Measurements from ENCODE around the gene MAPKAPK2.

Gene MAPKAPK2

GRCh38 chr1:206654828-206655227, 29.9 kb upstream of the MAPKAPK2 start:
- TF ChIP-seq CTCF (IDR thresholded peaks at IDR 0.05; ENCODE audit: low read depth, low read length): no peak
- no peak overlapping the region for H3K4me3 ChIP-seq (ENCODE audit: low read depth, low read length)

GRCh38 chr1:206655471-206655882, 29.2 kb upstream of the MAPKAPK2 start:
- no peak for TF ChIP-seq CTCF (IDR thresholded peaks at IDR 0.05; ENCODE audit: low read depth, low read length)

GRCh38 chr1:206656936-206657335, 27.8 kb upstream of the MAPKAPK2 start:
- H3K4me3 ChIP-seq (ENCODE audit: low read depth, low read length): no peak overlapping the region
- TF ChIP-seq CTCF (IDR thresholded peaks at IDR 0.05; ENCODE audit: low read depth, low read length): no peak

More at GRCh38 chr1:206655471-206655882, 29.2 kb upstream of the MAPKAPK2 start:
- H3K4me3 ChIP-seq (ENCODE audit: low read depth, low read length): no peak overlapping the region

GRCh38 chr1:206657751-206658150, 27.0 kb upstream of the MAPKAPK2 start:
- TF ChIP-seq CTCF (IDR thresholded peaks at IDR 0.05; ENCODE audit: low read depth, low read length): no peak

GRCh38 chr1:206658264-206658980, 26.3 kb upstream of the MAPKAPK2 start:
- no peak overlapping the region for H3K4me3 ChIP-seq (ENCODE audit: low read depth, low read length)
- peak; percentile 85 for TF ChIP-seq CTCF (IDR thresholded peaks at IDR 0.05; ENCODE audit: low read depth, low read length)

More at GRCh38 chr1:206657751-206658150, 27.0 kb upstream of the MAPKAPK2 start:
- no peak overlapping the region for H3K4me3 ChIP-seq (ENCODE audit: low read depth, low read length)

- H3K4me3 ChIP-seq (ENCODE audit: low read depth, low read length): no peak overlapping the region
- no peak for TF ChIP-seq CTCF (IDR thresholded peaks at IDR 0.05; ENCODE audit: low read depth, low read length)
These were observed 25.8 kb upstream of the MAPKAPK2 start for GRCh38 chr1:206658981-206659273.

- H3K4me3 ChIP-seq (ENCODE audit: low read depth, low read length): no peak overlapping the region
- no peak for TF ChIP-seq CTCF (IDR thresholded peaks at IDR 0.05; ENCODE audit: low read depth, low read length)
These were observed 24.6 kb upstream of the MAPKAPK2 start for GRCh38 chr1:206660136-206660535.
